ENCODE measurements around the gene CASTOR1.

Gene CASTOR1

DNA sequence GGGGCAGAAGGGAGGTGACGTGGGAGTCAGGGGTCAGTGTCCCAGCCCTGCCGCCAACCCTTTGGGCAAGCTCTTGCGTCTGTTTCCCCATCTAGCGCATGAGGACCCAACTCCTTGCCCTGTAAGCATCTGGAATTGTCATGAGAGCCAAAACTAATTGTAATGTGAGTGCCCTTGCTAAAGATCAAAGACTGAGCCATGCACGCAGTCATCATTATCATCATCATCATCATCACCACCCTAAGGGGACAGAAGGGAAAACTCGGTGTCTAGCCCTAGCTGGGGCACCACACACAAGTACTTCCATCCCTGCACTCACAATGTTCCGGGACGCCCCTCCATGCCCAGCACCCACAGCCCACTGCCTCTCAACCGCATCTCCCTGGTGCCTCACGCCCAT is 45.2 kb downstream of the CASTOR1 start:
- DNase-seq = no peak

DNA sequence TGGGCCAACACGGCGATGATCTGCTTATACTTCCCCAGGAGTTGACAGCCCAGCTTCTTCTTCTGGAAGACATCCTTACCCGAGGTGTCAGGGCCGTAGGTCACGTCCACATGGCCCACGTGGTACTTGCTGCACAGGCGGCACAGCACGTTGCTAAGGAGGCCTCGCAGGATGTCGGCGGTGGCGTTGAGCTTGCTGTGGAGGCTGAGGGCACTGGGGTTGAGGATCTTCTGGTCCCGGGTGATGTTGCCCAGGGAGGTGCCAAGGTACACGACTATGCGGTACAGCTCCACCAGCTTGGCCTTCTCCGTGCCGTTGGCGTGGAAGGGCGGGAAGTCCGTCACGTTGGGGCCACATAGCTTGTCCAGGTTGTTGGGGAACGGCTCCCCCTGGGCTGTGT is 45.6 kb downstream of the CASTOR1 start:
- no peak for DNase-seq

DNA sequence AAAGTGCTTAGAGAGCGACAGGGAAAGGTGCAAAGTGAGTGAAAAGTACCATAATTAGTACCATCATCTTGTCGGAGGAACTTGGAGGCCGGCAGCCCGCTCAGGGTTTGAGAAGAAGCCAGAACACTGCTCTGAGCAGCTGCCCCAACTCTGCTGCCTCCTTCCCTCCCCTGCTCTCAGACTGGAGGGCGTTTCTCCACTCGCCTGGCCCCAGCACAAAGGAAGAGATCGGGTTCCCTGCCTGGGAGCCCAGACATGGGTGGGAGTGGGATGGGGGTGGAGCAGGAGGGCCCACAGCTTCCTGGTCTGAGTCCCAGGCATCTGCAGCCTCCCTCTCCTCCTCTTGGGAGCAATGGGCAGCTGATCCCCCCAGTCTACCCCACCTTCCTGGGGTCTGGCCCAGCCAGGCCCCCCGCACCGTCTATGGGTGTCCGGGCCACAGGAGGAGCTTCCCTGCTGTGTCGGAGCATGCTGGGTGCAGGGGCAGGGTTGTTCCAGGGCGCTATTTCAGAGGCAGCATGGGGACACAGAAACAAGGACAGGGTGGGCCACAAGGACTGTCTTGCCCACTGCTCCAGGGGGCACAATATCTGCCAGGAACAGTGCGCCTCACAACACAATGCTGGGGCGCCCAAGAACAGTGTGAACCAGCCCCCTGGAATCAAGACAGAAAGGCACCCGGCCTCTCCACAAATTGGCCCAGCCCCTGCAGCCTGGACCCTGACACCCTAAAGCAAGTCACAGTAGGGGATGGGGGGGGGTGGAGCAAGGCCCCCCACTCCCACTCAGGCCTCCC is 47.5 kb downstream of the CASTOR1 start:
- no peak for DNase-seq

DNA sequence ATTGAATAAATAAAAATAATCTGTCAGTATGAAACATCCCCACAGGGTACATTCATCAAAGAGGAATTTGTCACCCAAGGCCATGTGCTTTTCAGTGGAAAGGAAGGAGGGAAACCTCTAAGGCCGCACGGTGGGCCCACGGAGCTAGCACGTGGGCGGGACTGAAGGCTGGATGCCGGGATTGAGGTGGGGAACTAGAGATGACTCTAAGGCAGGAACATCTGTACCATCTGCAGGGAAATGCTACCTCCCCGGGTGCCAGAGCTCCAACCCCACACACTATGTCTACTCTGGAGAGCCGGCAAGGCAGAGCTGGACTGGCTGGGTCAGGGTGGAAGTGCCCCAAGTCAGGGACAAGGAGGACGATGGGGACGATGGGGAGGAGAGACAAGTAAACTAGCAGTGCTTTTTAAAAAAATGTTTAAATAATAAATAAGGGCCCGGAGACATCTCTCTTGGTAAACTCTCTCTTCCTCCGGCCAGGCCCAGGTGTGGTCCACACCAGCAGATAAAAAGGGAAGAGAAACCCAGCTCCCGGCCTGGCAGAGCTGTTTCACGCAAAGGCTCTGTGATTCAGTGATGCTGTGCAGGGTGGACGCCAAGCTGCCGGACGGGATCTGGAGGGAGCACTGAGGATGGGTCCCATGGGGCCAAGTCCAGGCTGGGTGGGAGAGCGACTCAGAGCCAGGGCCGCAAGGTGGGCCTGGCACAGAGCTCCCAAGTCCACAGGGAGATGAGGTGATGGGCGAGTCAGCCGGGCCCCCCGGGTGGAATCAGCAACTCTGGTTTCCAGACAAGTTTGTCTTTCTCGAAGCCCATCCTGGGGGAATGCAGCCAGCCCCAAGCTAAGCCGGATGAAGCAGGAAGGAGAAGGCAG is 48.5 kb downstream of the CASTOR1 start:
- no peak for DNase-seq

DNA sequence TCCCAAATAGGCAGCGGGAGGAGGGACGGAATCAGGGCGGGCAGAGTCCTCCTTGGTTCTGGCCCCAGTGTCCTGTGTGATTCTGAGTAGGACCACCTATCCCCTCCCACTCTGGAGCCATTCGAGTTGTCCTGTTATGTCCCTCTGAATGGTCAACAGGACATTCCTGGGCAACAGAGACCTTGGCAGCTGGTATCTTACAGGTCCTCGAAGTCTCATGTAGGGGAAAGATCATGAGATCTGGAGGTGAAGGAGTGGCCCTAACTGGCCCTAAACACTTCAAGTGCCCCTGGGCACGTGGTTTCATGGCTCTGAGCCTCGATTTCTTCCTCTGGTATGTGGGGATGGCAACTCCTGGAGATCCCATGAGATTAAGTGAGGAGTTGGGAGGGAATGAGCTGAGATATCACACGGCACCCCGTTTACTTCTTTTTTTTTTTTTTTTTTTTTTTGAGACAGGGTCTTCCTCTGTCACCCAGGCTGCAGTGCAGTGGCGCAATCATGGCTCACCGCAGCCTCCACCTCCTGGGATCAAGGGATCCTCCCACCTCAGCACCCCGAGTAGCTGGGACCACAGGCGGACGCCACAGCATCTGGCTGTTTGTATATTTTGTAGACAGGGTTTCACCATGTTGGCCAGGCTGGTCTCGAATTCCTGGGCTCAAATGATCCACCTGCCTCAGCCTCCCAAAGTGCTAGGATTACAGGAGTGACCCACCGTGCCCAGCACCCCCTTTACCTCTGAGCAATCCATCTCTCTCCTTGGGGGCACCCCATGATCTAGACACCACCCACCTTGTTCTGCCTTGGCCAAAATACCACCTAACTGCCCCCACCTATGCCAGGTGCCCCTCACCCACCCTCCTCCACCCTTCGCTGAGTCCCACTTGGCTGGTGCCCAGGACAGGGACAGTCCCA is 49.6 kb downstream of the CASTOR1 start:
- no peak for DNase-seq

DNA sequence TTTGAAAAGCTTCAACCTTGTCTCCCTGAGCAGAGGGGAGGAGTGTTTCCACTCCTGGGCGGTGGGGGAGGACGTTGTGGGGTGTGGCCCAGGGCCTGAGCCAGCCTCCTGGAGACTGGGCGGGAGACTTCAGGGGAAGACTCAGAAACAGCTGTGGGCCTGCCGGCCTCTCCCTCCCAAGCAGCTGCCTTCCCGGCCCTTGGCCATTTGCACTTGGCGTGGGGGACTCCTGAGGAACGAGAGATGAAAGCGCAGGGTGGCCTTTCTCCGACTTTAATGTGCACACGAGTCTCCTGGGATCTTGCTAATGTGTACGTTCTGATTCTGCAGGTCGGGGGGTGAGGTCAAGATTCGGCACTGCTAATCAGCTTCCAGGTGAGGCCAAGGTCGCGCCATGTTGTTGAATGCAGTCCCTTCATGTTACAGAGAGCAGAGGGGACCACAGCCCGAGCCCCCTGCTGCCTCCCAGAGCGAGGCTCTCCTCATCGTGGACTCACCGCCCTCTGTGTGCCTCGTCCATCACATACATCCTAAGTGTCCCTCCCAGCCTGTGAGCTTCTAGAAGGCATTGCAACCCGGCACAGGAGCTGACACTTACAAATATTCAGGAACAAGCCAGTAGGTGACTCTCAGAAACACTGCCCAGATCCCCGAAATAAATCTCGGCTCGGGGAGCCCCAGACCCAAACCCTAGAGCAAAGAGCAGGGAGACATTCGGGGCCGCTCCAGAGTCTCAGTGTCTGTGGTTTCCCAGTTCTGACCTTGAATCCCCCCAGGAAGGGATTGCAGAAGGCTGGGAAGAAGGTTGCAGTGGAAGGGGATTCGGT is 50.4 kb downstream of the CASTOR1 start:
- DNase-seq = no peak

DNA sequence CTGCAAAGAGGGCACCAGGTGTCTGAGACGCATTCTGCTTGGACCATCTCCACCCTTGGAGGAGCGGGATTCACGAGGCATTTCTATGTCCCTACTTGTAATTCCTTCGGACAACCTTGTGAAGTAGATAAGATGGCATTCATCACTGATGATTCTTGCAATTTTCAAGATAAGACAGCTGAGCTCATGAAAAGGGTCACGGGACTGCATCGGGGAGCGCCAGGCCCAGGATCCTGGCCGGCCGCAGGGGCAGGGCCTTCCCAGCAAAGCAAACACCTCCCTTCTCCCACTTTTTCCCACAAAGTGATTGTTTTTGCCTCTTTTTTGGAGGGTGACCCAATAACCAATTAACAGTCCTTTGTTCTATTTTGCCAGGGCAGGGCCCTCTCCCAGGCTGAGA is 51.2 kb downstream of the CASTOR1 start:
- DNase-seq = no peak

DNA sequence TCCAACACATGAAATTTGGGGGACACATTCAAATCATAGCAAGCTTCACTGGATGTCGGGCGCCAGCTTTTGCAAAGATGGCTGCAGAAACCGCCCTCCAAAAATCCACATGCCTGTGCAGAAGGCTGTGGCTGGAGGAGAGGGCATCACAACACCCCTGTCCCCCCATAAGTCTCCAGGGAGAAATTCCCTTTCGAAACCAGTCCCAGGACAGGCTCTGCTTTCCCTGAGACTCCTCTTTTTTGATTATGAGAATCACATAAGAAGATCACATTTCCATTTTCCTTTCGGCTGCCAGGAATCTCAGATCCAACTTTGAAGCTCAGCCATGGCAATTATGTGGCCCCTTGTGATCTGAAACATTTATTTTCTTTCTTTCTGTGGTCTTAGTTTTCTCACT is 52.4 kb downstream of the CASTOR1 start:
- DNase-seq = no peak

DNA sequence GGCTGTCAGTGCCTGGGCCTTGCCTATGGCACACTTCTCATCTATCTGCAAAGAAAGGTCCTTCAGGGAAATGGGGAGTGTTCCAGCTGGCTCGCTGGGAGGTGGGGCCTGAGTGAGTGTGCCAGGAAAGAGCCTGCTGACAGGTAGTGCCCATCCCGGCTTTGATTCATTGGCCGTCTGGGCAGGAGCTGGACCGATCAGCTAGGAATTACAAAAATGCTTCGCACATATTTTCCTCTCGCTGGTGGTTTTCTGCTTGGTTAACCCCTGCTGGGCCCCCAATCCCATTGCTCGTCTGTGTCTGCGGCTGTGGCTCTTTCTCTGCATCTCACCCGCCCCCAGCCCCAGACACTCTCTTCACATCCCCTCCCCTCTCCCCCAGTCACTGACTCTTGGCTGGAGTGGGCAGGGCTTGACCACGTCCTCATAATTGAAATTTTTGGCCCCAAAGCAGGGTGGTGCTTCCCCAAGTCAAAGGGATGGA is 53.6 kb downstream of the CASTOR1 start:
- DNase-seq = no peak

Measured in activated T-cell treated with anti-CD3 and anti-CD28 coated beads, Interleukin-2, amount 50 U/mL, for 48 hours (primary cell).